GM18907 (cell line): ENCODE measurements around the gene AGAP4.
"Not testable (repeated sequence)": the region's sequence is repeated elsewhere in the genome, so short reads cannot be mapped to it uniquely, and the experiment has no call there.

ENCODE experiments used
- ATAC-seq: cut with Tn5 transposase; IDR thresholded peaks from one replicate; pipeline ENCODE4 v1.9.1; 2021; ENCODE audit warnings: mild to moderate bottlenecking, moderate library complexity; ENCODE audit not compliant: unreplicated experiment

Gene AGAP4

DNA sequence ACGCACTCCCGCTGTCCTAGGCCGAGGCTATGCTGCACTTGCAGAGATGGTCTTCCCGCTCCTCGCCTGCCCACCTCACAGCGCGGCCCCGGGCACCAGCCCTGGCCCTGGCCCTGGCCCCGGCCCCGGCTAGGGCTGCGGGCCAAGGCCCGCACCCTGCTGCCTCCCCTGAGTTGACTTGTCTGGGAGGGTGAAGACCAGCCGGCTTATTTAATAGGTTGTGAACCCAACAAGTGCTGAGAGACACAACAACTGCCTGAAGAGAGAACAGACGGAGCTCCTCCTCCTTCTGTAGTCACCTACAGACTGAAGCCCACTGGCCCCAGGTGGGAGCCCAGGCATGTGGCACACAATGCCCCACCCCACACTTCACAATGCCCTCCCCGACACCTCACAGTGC, at the start of gene AGAP4:
Gene AGAP4 (minus strand): TSS at position 101 of the 400 bp plus-strand sequence. CDS start 153 bp downstream, outside the sequence.
- not testable (repeated sequence) for ATAC-seq

GRCh38 chr10:45890721-45891120, 43.4 kb upstream of the AGAP4 start:
- ATAC-seq, result not testable (repeated sequence)

DNA sequence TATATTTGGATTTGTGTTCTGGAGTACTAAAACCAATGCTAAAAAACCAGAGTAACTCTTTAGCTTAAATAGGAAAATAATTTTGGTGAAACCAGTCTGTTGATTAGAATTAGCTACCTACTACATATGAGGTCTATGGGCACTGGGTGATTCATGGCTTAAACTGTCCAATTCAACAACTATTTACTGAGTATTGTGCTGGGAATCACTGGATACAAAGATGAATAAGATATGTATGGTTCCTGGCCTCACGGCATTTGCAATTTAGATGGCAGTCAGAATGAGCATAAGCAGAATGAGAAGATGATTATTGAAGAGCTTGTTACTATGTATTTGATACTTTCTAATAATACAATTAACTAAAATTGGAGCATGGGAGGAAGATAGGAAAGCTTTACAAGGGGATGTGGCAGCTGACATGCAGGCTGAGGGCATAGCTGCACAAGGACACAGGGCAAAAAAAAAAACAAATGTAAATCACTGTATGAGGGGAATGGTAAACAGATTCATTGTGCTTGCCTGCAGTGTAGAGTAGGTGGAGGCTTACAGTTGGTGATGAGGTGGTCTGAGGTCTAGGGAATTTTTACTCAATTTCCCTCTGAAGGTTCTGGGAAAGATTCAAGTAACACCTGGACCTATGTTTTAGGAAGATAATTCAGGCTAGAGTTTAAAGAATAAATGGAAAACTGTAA, 42.4 kb upstream of the AGAP4 start:
- not testable (repeated sequence) for ATAC-seq

GRCh38 chr10:45882880-45883279, 35.6 kb upstream of the AGAP4 start:
- ATAC-seq, result not testable (repeated sequence)

GRCh38 chr10:45865404-45865803, 18.1 kb upstream of the AGAP4 start:
- not testable (repeated sequence) for ATAC-seq

GRCh38 chr10:45864264-45864663, 17.0 kb upstream of the AGAP4 start:
- ATAC-seq, result not testable (repeated sequence)

- ATAC-seq, result not testable (repeated sequence)
These were observed 16.3 kb upstream of the AGAP4 start for GRCh38 chr10:45863632-45864031.

DNA sequence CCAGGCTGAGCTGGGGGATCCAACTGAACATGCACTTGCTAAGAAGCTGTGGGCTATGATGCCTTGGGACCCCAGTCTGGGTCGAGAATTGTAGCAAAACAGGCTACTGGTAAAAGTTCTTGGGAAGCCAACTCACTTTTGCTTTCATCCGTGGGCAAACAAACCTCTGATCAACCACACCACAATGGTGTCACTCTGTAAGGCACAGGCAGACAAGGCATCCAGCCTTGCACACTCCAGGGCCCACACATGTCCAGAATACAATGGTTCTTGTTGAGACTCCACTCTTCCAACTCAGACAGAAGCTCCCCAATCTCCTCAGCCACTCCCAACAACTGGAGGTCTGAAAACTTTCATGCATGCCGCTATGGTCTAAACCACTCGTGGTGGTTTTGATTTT, 10.6 kb upstream of the AGAP4 start:
- ATAC-seq, result not testable (repeated sequence)

DNA sequence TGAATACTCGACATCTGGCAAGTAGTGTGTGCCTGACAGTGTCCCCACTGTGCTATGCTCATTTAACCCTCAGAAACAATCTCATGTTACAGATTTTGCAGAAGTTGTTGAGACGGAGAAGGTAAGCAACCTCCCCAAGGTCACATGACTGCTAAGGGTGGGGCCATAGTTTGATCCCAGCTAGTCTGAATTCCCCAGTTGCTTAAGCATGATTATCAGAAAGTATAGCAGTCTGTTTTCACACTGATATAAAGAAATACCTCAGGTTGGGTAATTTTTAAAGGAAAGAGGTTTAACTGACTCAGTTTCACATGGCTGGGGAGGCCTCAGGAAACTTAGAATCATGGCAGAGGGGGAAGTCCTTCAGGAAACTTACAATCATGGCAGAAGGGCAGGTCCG, 1.2 kb upstream of the AGAP4 start:
- not testable (repeated sequence) for ATAC-seq

DNA sequence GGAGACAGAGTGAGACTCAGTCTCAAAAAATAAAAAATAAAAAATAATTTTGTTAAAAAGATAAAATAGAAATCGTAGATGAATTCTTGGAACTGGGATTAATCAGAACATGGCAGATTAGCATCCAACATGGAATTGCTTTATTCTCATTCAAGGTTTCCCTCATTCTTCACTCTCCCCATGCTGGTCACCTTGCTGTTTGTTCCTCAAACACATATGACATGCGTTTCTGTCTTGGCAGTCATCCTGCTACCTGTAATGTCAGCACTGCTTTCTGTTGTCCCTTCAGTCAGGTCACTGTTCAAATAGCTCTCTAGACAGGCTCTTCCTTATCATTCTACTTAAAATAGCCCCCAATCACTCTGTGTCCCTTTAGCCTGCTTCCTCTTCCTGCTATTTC, 24.4 kb downstream of the AGAP4 start:
- ATAC-seq, result not testable (repeated sequence)

DNA sequence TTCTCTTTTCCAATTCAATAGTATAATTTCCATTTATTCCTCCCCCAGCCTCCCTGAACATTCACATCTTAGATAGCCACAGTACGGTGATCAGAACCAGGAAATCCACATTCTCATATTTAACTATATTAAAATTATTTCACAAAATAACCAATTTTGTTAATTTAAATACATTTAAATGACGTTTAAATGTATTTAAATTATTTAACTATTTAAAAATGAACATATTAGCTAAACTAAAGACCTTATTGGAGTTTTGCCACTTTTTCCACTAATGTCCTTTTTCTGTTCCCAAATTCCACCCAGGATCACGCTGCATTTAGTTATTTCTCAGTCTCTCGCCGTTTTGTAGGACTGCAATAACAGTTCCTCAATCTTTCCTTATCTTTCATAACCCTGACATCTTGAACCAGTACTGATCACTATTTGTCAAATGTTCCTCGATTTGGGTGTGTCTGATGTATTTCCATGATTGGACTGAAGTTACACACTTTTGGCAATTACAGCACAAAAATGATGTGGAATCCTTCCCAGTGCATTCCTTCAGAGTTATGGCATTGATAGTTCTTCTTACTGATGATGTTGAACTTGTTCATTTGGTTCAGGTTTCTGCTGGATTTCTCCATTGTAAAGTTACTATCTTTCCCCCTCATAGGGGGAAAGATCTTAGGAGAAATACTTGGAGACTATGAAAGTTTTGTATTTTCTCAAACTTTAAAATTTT, 27.0 kb downstream of the AGAP4 start:
- ATAC-seq, result not testable (repeated sequence)

- no peak for ATAC-seq
These were observed 27.7 kb downstream of the AGAP4 start for GRCh38 chr10:45819552-45819951.

GRCh38 chr10:45817912-45818311, 29.4 kb downstream of the AGAP4 start:
- ATAC-seq, result no peak

DNA sequence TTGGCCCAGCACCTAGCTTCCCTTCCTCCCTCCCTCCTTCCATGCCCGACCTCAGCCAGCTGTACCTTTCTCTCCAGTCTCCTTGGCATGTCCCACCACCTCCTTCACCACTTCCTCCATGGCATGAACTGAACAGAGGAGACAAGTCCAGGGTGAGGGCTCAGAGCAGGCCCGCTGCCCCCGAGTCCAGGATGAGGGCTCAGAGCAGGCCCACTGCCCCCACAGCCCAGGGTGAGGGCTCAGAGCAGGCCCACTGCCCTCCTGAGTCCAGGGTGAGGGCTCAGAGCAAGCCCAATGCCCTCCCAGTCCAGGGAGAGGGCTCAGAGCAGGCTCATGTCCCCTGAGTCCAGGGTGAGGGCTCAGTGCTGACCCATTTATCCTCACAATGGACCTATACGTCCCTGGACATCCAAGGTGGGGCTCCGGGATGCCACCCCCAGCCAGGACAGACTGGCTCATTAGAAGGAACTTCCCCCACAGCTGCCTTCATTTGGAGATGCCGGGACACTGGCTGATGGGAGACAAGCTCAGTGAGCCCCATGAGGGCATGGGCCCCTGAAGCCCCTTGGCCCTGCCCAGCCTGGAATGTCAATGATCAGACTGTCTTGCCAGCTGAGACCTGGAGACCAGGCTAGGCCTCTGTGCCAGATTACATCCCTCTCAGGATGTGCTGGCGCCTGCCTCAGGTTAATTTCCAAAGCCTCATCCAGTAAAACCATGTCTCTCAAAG, 30.0 kb downstream of the AGAP4 start:
- ATAC-seq, result no peak

- not testable (repeated sequence) for ATAC-seq
These were observed 33.2 kb downstream of the AGAP4 start for GRCh38 chr10:45814146-45814545.

DNA sequence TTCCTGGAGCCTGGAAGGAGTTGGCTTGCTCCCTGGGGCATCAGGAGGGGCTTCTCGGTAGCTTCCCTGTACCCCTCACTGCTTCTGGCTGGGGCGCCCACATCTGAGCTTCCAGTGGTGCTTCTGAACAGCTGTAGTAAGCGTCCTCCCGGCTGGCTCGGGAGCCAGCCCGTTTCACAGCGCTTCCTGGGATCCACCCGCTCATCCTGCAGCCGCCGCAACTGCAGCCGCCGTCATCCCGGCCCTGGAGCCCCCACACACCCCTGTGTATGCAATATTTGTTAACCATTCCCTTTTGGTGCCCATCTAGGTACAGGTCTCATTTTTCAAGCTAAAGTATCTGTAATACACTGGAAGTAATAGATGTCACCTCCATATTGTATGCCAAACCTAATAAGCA, 34.3 kb downstream of the AGAP4 start:
- not testable (repeated sequence) for ATAC-seq

- no peak for ATAC-seq
These were observed 36.2 kb downstream of the AGAP4 start for GRCh38 chr10:45811075-45811474.

DNA sequence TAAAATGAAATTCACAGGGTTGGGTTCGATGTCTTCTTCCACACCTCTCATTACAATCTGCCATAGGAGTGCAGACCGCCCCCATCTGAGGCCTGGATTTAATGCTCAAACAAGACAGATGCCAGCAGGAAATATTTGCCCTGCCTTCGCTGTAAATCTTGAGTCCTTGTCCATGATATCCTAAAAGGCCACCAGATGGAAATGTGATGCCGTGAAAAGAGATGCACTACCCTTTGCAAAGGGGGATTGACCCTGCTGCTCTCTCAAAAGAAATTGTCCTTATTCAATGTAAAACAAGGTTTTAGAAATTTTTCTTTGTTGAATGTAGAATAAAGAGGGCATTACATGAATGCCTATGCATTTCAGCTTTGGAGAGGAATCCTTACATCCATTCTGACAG, 37.5 kb downstream of the AGAP4 start:
- no peak for ATAC-seq

- ATAC-seq, result not testable (repeated sequence)
These were observed 42.3 kb downstream of the AGAP4 start for GRCh38 chr10:45804996-45805395.

DNA sequence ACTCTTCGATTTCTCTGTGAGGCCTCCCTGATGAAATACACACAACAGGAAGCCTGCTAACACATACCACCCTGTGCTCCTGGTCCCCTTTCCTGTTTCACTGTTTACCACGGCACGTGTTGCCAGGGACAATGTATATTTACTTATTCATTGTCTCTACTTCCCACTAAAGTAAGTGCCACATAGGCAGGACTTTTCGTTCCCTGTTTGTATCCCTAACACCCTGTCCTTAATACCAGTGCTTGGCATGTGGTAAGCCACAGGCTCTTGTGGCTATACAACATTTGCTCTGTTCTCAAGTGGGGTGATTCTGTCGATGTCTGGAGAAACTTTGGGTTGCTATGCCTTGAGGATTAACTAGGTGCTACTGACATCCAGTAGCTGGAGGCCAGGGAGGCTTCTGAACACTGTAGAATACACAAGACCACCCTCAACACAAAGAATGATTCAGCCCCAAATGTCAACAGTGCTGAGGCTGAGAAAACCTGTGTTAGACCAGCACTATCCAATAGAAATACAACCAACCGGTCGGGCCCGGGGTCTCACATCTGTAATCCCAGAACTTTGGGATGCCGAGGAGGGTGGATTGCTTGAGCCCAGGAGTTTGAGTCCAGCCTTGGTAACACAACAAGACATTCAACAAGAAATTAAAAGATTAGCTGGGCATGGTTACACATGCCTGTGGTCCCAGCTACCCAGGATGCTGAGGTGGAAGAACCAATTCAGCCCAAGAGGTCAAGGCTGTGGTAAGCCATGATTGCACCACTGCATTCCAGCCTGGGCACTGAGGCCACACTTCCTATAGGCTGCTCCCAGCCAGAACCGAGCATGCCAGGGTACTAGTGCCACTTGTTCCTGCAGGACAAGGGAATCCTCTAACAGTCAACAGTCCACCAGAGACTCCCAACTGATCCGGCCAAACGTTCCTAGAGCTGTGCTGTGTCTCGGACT, 44.0 kb downstream of the AGAP4 start:
- not testable (repeated sequence) for ATAC-seq
